Activated CD4-positive, alpha-beta T cell treated with anti-CD3 and anti-CD28 coated beads, Interleukin-10, Interleukin-2, amounts not matched to agents 100 ng/mL and 50 ng/mL, durations not matched to agents 16 hours and 8 hours (primary cell): ENCODE results near the gene PDE5A.

Source experiments
- DNase-seq: peaks from one replicate; pipeline ENCODE4 v3.0.0-alpha.2; 2020

Gene PDE5A

GRCh38 chr4:119579823-119580222 is 48.8 kb downstream of the PDE5A start:
- DNase-seq, result no peak

- no peak for DNase-seq
Observed at GRCh38 chr4:119570401-119570800, 58.2 kb downstream of the PDE5A start.

- no peak for DNase-seq
Observed at GRCh38 chr4:119564106-119564505, 64.5 kb downstream of the PDE5A start.

GRCh38 chr4:119559044-119559647 is 69.5 kb downstream of the PDE5A start:
- DNase-seq, result peak; percentile 18

GRCh38 chr4:119550857-119551532 is 77.6 kb downstream of the PDE5A start:
- DNase-seq, result no peak

- no peak for DNase-seq
Observed at GRCh38 chr4:119549639-119550038, 79.0 kb downstream of the PDE5A start.

GRCh38 chr4:119543779-119544178 is 84.8 kb downstream of the PDE5A start:
- DNase-seq, result no peak

- no peak for DNase-seq
Observed at GRCh38 chr4:119543187-119543586, 85.4 kb downstream of the PDE5A start.

GRCh38 chr4:119540249-119540648 is 88.4 kb downstream of the PDE5A start:
- DNase-seq, result no peak

- DNase-seq, result no peak
Observed at GRCh38 chr4:119537586-119537985, 91.0 kb downstream of the PDE5A start.

GRCh38 chr4:119536572-119537528 is 91.8 kb downstream of the PDE5A start:
- no peak for DNase-seq

- no peak for DNase-seq
Observed at GRCh38 chr4:119532319-119532718, 96.3 kb downstream of the PDE5A start.

GRCh38 chr4:119529788-119530187 is 98.8 kb downstream of the PDE5A start:
- no peak for DNase-seq

- no peak for DNase-seq
Observed at GRCh38 chr4:119526786-119527550, 101.6 kb downstream of the PDE5A start.

- DNase-seq, result no peak
Observed at GRCh38 chr4:119525771-119526712, 102.6 kb downstream of the PDE5A start.

GRCh38 chr4:119525005-119525749 is 103.4 kb downstream of the PDE5A start:
- DNase-seq, result no peak

- no peak for DNase-seq
Observed at GRCh38 chr4:119523399-119523798, 105.2 kb downstream of the PDE5A start.

GRCh38 chr4:119521268-119521667 is 107.3 kb downstream of the PDE5A start:
- DNase-seq, result no peak

GRCh38 chr4:119518915-119519410 is 109.6 kb downstream of the PDE5A start:
- no peak for DNase-seq

- no peak for DNase-seq
Observed at GRCh38 chr4:119518230-119518892, 110.2 kb downstream of the PDE5A start.
